HG02884 (cell line): Measurements from ENCODE around the gene UQCRQ.

Experiments
- ATAC-seq: cut with Tn5 transposase; IDR thresholded peaks from one replicate; pipeline ENCODE4 v1.9.1; 2021; ENCODE audit warnings: mild to moderate bottlenecking, moderate library complexity; ENCODE audit not compliant: unreplicated experiment

UQCRQ gene

GRCh38 chr5:132866342-132867045 is at the start of gene UQCRQ, which contains the start of gene GDF9:
Gene UQCRQ, plus strand, starts transcription at chr5:132866642. Its CDS starts 240 bp downstream, at chr5:132866882.
Gene GDF9, minus strand, starts transcription at chr5:132866469. Its CDS starts 1,936 bp downstream, at chr5:132864533.
- ATAC-seq: peak; percentile 99

GRCh38 chr5:132817011-132817410 is 49.4 kb upstream of the UQCRQ start:
- no peak for ATAC-seq

DNA sequence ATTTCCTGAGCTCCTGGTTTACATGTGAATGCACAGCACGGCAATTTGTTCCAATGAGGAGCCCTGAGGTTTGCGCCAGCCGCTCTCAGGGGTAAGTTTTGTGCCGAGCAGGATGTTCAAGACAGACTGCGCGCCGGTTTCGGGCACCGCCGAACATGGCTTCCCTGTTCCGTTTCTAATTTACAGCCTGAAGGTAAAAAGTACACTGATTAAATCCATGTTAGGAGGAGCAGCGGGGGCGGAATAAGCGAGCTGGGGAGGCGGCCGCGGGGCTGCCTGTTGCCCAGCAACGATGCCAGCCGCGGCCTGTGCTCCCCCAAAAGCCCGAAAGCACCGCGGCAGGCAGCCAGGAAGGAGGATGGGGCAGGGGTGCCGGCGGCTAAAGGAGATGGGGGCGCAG is 47.0 kb upstream of the UQCRQ start:
- no peak for ATAC-seq

- peak; percentile 74 for ATAC-seq
Measured at GRCh38 chr5:132820162-132820754, 46.2 kb upstream of the UQCRQ start.

DNA sequence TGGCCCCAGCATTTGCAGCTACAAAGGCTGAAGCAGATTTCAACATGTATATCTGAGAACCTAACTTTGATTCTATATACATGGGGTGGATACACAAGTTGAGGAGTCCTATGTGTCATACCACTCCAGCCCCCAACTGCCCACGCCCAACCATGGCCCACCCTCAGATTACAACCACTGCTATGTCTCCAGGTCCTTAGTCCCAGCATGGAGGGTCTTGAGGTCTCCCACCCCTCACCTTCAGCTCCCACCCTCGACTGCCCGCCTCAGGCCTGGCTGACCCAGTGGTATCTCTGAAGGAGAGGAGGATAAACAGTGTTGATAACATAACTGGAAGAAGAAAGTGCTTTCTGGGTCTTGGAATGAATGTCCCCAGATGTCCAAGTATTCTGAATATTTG is 45.1 kb upstream of the UQCRQ start:
- ATAC-seq: no peak

DNA sequence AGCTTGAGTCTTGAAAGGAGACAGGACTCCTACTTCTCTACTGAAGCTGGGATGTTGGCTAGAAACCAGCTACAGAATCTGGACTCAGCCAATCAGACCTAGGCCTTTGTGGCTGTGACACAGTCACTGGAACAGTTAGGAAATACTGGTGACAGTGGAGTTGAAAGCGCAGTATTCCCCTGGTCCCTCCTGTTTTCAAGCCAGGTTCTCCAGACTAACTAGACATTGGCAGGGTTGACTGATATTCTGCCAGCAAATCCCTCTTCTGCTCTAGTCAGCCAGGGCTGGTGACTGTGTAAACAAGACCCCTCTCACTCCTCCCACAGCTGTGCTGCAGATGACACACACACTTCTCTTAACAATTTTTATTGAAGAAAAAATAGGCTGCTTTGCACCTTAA is 44.7 kb upstream of the UQCRQ start:
- no peak for ATAC-seq

DNA sequence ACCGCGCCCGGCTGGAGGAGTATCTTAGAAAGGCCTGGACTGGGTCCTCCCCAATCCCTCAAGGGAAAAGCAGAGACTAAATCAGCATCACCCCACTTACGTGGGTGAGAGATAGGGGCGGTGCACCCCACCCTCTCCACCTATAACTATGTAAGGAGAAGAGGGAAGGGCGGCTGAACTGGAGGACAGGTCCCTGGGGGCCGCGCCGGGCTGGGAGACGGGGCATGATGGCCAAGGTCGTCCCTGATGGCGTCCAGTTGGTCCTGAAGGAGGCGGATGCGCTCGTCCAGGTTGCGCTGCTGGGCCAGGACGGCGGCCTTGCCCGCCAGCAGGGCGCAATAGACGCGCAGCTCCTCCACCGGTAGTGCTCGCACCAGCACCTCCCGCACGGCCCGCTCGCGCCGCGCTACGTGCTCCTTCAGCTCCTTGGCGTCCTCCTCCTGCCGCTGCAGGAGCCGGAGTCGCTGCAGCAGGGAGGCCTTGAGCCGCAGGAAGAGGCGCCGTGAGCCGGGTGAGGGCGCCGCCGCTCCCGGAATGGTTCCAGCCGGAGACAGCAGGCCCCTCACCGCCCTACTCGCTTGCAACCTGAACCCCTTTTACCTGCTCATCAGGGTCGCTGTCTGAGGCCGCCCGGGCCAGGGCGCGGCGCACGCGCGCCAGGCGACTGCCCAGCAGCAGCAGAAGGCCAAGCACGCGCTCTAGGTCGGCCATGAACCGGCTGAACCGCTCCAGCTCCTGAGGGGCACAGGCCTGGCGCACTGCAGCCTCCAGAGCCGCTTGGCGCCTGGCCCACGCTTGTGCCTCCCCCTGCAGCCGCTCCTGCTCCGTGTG is 43.6 kb upstream of the UQCRQ start:
- no peak for ATAC-seq

DNA sequence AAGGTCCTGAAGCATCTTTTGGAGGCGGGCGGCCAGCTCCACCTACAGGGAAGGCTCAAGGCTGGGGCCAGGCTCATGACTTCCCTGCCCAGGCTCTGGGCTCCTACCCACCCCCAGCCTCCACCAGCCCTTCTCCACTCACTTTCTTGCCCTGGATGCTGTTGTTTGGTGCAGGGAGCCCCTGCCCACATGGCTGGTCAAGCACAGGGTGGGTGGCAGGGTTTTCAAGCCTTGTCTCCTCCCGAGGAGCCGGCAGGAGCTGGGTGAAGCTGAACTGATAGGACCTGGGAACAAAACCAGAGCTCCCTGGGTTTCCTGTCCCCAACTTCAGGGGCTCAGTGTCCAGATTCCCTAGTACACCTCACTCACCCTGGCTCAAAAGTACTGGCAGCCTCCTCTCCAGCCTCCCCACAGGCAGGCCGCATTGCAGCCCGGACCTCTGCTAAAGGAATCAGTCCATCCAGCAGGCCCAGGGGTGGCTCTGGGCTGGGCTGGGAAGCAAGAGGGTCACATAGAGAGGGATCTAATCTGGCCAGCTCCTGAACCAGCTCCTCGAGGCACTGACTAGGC is 42.9 kb upstream of the UQCRQ start:
- no peak for ATAC-seq

DNA sequence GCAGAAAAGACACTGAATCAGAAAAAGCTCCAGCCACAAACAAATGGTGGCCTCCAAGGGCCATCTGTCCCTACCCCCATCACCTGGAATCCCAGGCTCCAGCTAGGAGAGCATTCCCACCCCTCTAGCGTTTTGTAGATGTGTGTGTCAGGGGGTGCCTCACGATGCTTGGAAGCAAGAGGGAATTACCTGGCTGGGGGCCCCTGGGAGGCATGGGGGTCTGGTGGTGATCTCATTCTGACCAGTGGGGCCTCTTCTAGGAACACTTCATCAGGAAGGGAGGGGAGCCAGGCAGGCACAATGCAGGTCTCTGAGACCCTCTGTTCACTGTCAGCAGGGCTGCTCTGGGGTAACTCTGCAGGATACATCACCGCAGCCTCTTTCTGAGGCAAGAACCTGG is 42.0 kb upstream of the UQCRQ start:
- no peak for ATAC-seq

DNA sequence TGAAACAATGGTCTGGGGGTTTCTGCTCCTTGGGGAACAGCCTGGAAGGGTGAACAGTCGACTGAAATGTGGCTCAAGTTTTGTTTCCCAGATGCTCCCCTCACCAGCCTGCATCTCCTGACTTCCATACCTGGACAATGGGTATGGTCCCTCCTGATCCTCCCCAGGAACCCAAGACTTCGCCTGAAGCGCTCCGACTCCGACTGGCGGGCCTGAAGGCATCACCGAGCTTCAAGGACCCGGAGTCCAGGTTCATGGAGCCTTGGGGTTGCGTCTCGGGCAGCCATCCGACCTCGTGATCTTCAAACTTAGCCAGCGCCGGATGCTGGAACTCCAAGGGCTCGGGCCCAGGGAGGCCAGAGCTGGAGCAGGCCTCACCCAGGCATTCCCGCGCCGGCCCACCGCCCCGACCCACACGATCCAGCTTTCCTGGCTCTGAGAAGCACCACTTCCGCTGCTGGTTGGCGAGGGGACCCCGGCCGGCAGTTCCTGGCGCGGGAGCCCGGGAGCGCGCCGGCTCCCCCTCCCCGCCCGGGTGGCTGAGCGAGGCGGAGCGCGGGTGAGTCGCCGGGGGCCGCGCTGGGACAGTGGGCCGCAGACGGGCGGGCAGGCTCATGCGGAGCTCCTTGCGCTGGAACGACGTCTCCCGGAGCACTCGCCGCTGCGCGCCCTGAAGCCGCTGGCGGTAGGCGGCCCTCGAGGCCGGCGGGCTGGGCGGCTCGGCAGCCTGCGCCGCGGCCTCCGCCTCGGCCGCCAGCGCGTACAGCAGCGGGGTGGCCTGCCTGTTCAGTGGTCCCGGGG is 41.2 kb upstream of the UQCRQ start:
- no peak for ATAC-seq

DNA sequence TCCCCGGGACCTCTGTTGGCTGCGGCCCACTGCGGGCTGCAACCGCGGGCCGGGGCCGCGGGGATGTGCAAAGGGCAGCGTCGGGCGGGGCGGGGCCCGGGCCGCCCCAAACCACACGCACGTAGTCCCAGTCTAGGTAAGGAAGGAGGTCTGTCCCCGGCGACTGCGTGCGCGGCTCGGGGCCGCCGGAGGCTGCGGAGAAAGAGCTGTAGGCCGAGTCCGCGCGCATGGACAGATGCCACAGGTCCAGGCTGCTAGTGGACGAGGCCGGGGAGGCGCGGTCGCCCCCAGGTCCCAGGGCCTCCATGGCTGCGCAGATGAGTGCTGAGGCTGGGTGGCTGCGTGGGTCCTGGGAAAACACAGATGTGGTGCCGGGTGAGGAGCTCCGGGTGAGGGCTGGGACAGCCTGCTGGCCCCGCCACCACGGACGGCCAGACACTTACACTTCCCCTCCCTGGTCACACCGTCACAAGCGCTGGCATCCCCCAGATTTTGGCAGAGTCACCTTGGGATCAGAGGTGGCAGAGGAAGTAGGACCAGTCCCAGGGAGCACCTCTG is 40.5 kb upstream of the UQCRQ start:
- ATAC-seq: no peak

GRCh38 chr5:132826424-132827082 is 39.9 kb upstream of the UQCRQ start:
- ATAC-seq: no peak

- ATAC-seq: no peak
Measured at GRCh38 chr5:132827943-132828673, 38.3 kb upstream of the UQCRQ start.

GRCh38 chr5:132828846-132829494 is 37.5 kb upstream of the UQCRQ start:
- ATAC-seq: no peak

GRCh38 chr5:132829742-132830435 is 36.6 kb upstream of the UQCRQ start:
- ATAC-seq: peak; percentile 63

DNA sequence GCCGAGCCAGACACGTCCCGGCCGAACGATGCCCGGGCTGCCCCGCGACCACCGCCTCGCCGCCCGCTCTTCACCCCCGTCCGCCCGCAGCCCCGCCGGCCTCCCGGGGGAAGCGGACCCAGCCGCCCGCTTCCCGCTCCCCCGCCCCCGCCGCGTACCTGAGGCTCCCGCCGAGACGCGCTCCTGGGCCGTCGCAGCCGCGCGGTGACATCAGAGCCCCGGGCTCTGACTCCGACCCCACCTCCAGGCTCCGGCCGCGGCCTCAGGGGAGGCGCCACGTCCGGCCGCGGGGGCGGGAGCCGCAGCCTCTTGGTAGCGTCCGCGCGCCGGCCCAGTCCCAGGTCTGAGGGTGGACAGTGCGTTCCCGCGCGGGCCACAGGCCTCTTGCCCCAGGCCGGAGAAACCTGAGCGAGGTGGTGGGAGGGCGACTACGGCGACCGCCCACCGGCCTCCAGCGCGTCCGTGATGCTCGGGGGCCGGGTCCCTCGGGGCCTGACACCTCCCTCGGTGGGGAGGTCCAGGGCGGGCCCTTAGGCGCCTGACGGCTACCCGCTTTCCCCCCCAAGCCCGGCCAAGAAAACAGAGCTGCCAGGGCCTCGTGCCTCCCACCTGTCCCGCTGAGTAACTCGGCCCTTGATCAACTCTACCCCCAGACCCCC is 35.9 kb upstream of the UQCRQ start, which contains the start of gene SHROOM1:
SHROOM1 (minus strand) TSS at position 212 of the 659 bp plus-strand sequence. CDS start 4,507 bp downstream, outside the sequence.
- ATAC-seq: peak; percentile 63
